Right atrium auricular region (tissue), 2 donors: ENCODE results near the gene PROCR. TPM values are rescaled to one million over a fixed set of nuclear protein-coding genes. Genes with fewer than 3 reads are reported as not detected.

Experiments used
- DNase-seq: peaks from one replicate; pipeline ENCODE4 v3.0.0-alpha.2; 2019; ENCODE audit warnings: low spot score
- H3K27ac ChIP-seq, 2 donors: fragments of 200-600 bp; sonication (generic); 1 replicate in 1 of 2; 2 replicates in 1 of 2; pipeline ENCODE4 v1.5.1; 2016 to 2019
- H3K27me3 ChIP-seq, 2 donors: fragments of 200-600 bp; sonication (generic); one replicate each; pipeline versions ENCODE4 v1.5.1 to v1.6.0; 2017 to 2019
- H3K36me3 ChIP-seq: fragments of 200-600 bp; sonication (generic); one replicate; pipeline ENCODE4 v1.5.1; 2016
- H3K4me1 ChIP-seq, 2 donors: fragments of 200-600 bp; sonication (generic); one replicate each; pipeline versions ENCODE4 v1.5.1 to v1.6.0; 2017 to 2019
- H3K4me3 ChIP-seq, 2 donors: fragments of 200-600 bp; sonication (generic); 1 replicate in 1 of 2; 2 replicates in 1 of 2; pipeline ENCODE4 v1.5.1; 2017 to 2019; ENCODE audit warnings: mild to moderate bottlenecking in 1 of 2, moderate library complexity in 1 of 2
- H3K9me3 ChIP-seq, 2 donors: fragments of 200-600 bp; sonication (generic); one replicate each; pipeline ENCODE4 v1.5.1; 2019
- CTCF ChIP-seq, 2 donors: fragments of 200-600 bp; sonication (generic); IDR thresholded peaks; one replicate each; pipeline ENCODE4 v1.5.1; 2019; ENCODE audit warnings: antibody characterized with exemption in 2 of 2
- total RNA-seq, 2 donors: library from RNA; depleted of rRNA; stranded (reverse); fragments of >200 nt; gene quantifications; one replicate each; pipeline ENCODE4 v1.1.0, GENCODE V29; 2016

Gene PROCR
- total RNA-seq, 2 donors from 2014 or later = 37.7 to 51.0 TPM

GRCh38 chr20:35133031-35133430 is 38.8 kb upstream of the PROCR start:
- H3K36me3 ChIP-seq = peaks cover 36% of the 10 kb centered on the region
- peaks cover 0 to 32% of the 10 kb centered on the region in 2 donors for H3K4me1 ChIP-seq
- no peak overlapping the region for H3K4me3 ChIP-seq
- no peak for DNase-seq
- no peaks in the 10 kb centered on the region for H3K9me3 ChIP-seq
- TF ChIP-seq CTCF (IDR thresholded peaks at IDR 0.05) = no peak
- H3K27ac ChIP-seq = no peak overlapping the region
- H3K27me3 ChIP-seq = no peaks in the 10 kb centered on the region

GRCh38 chr20:35133735-35134134 is 38.1 kb upstream of the PROCR start:
- H3K36me3 ChIP-seq = peaks cover 36% of the 10 kb centered on the region
- DNase-seq = no peak
- TF ChIP-seq CTCF (IDR thresholded peaks at IDR 0.05) = no peak
- peak overlapping the region; percentile 21 to 72 for H3K27ac ChIP-seq
- H3K4me3 ChIP-seq = no peak overlapping the region
- no peaks in the 10 kb centered on the region for H3K27me3 ChIP-seq
- peaks cover 0 to 32% of the 10 kb centered on the region in 2 donors for H3K4me1 ChIP-seq
- no peaks in the 10 kb centered on the region for H3K9me3 ChIP-seq

GRCh38 chr20:35134472-35134871 is 37.4 kb upstream of the PROCR start:
- no peak overlapping the region for H3K4me3 ChIP-seq
- no peak for TF ChIP-seq CTCF (IDR thresholded peaks at IDR 0.05)
- H3K9me3 ChIP-seq = no peaks in the 10 kb centered on the region
- peak; percentile 68 for DNase-seq
- peaks cover 0 to 32% of the 10 kb centered on the region in 2 donors for H3K4me1 ChIP-seq
- H3K27me3 ChIP-seq = no peaks in the 10 kb centered on the region
- peak overlapping the region; percentile 61 to 72 for H3K27ac ChIP-seq
- peaks cover 36% of the 10 kb centered on the region for H3K36me3 ChIP-seq

- TF ChIP-seq CTCF (IDR thresholded peaks at IDR 0.05) = no peak
- Histone ChIP-seq H3K9me3 (no peaks in the 10 kb centered on the region), H3K27ac (peak overlapping the region; percentile 61 to 72), H3K36me3 (peaks cover 33% of the 10 kb centered on the region), H3K4me3 (no peak overlapping the region), H3K27me3 (no peaks in the 10 kb centered on the region), H3K4me1 (peaks cover 0 to 32% of the 10 kb centered on the region in 2 donors)
- no peak for DNase-seq
Observed at GRCh38 chr20:35134880-35135279, 37.0 kb upstream of the PROCR start.

- Histone ChIP-seq H3K36me3 (peaks cover 26% of the 10 kb centered on the region), H3K4me1 (peaks cover 0 to 32% of the 10 kb centered on the region in 2 donors), H3K27ac (peak overlapping the region; percentile 61 to 72), H3K9me3 (no peaks in the 10 kb centered on the region), H3K27me3 (no peaks in the 10 kb centered on the region), H3K4me3 (no peak overlapping the region)
- no peak for TF ChIP-seq CTCF (IDR thresholded peaks at IDR 0.05)
- DNase-seq = peak; percentile 65
Observed at GRCh38 chr20:35135867-35136586, 35.8 kb upstream of the PROCR start.

- peaks cover 0 to 18% of the 10 kb centered on the region in 2 donors for H3K4me1 ChIP-seq
- no peaks in the 10 kb centered on the region for H3K36me3 ChIP-seq
- H3K4me3 ChIP-seq = no peak overlapping the region
- H3K27me3 ChIP-seq = no peaks in the 10 kb centered on the region
- TF ChIP-seq CTCF (IDR thresholded peaks at IDR 0.05) = no peak
- DNase-seq = no peak
- no peak overlapping the region for H3K27ac ChIP-seq
- H3K9me3 ChIP-seq = no peaks in the 10 kb centered on the region
Observed at GRCh38 chr20:35144694-35145093, 27.2 kb upstream of the PROCR start.
